ENCODE measurements around the gene ZNF513. TPM values are rescaled to one million over a fixed set of nuclear protein-coding genes. Genes with fewer than 3 reads are reported as not detected.

ZNF513 gene
- total RNA-seq, 1 experiment from 2014 or later = 19.2 TPM

DNA sequence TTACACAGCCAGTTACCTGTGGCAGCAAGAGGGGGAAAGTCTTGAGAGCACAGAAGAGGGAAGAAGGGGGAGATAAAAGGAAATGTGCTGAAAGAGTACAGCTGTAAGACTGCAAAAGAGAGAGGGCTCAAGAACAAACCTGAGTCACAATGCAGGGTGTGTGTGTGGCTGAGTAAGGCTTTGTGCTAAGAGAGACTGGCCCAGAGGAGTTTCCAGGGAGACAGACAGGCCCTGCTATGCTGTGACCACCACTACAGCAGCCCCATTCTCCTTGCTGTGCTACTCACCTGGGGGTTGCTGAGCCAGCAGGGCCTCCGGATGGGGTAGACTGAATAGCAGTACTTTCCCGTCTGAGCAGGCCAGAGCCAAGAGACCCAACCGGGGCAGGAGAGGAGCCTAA, 45.2 kb downstream of the ZNF513 start:
- POLR2A ChIA-PET = no interaction called here
- Histone ChIP-seq H3K4me1 (no peaks in the 10 kb centered on the region), H3K4me3 (ENCODE audit: low read depth, low read length) (no peak overlapping the region), H3K9me3 (no peaks in the 10 kb centered on the region), H3K36me3 (ENCODE audit: control insufficient read depth, insufficient read depth, low read length) (peaks cover 11% of the 10 kb centered on the region), H3K27me3 (replicated peaks; ENCODE audit: control insufficient read depth, insufficient read depth, low read length) (no peaks in the 10 kb centered on the region)
- intact Hi-C loops (cut with micrococcal nuclease; ENCODE audit: unreplicated experiment) = no loop called here
- TF ChIP-seq, protein P1, sequence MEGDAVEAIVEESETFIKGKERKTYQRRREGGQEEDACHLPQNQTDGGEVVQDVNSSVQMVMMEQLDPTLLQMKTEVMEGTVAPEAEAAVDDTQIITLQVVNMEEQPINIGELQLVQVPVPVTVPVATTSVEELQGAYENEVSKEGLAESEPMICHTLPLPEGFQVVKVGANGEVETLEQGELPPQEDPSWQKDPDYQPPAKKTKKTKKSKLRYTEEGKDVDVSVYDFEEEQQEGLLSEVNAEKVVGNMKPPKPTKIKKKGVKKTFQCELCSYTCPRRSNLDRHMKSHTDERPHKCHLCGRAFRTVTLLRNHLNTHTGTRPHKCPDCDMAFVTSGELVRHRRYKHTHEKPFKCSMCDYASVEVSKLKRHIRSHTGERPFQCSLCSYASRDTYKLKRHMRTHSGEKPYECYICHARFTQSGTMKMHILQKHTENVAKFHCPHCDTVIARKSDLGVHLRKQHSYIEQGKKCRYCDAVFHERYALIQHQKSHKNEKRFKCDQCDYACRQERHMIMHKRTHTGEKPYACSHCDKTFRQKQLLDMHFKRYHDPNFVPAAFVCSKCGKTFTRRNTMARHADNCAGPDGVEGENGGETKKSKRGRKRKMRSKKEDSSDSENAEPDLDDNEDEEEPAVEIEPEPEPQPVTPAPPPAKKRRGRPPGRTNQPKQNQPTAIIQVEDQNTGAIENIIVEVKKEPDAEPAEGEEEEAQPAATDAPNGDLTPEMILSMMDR (IDR thresholded peaks at IDR 0.05; ENCODE audit: insufficient read depth in 1 of 2, low read depth in 1 of 2, low read length in 1 of 2, severe bottlenecking in 1 of 2, unreplicated experiment in 1 of 2) = no peak
- Mint-ChIP-seq H3K27me3 (ENCODE audit: insufficient read depth, unreplicated experiment) (no peaks in the 10 kb centered on the region), H3K9me3 (ENCODE audit: unreplicated experiment) (no peaks in the 10 kb centered on the region), H3K36me3 (ENCODE audit: insufficient read depth, unreplicated experiment) (peaks cover 59% of the 10 kb centered on the region), H3K4me1 (ENCODE audit: low read depth, unreplicated experiment) (no peaks in the 10 kb centered on the region), H3K27ac (ENCODE audit: unreplicated experiment) (no peak overlapping the region), H3K4me3 (ENCODE audit: unreplicated experiment) (no peak overlapping the region)
- no TSS peak for BruUV-seq (replicated peaks)
- no peak for DNase-seq
- CTCF ChIA-PET = no interaction called here

Other genes with a start within 250 kb of the ZNF513 start
- gene PREB, start 246.1 kb downstream of the ZNF513 start, total RNA-seq (2022) = 62.5 and 65.3 TPM in 2 replicates
- gene PRR30, start 241.3 kb downstream of the ZNF513 start, total RNA-seq (2022) = not detected in 2 replicates
- gene TCF23, start 231.7 kb downstream of the ZNF513 start, total RNA-seq (2022) = not detected in 2 replicates
- 150 and 157 TPM in 2 replicates for gene ATRAID, start 168.7 kb downstream of the ZNF513 start, total RNA-seq (2022)
- gene SLC5A6, start 168.5 kb downstream of the ZNF513 start, total RNA-seq (2022) = 93.7 and 98.2 TPM in 2 replicates
- 86.4 and 103 TPM in 2 replicates for gene CAD, start 163.4 kb downstream of the ZNF513 start, total RNA-seq (2022)
- gene SLC30A3, start 117.7 kb downstream of the ZNF513 start, total RNA-seq (2022) = 3.9 and 4.3 TPM in 2 replicates
- 0.25 and 0.51 TPM in 2 replicates for gene DNAJC5G, start 105.3 kb downstream of the ZNF513 start, total RNA-seq (2022)
- 0.25 TPM in 1 of 2 replicates, not detected in the other for gene TRIM54, start 98.3 kb downstream of the ZNF513 start, total RNA-seq (2022)
- gene UCN, start 72.3 kb downstream of the ZNF513 start, total RNA-seq (2022) = 0.86 TPM in 1 of 2 replicates, not detected in the other
- 43.4 and 50.6 TPM in 2 replicates for gene MPV17, start 57.6 kb downstream of the ZNF513 start, total RNA-seq (2022)
- 81.0 and 91.4 TPM in 2 replicates for gene GTF3C2, start 24.0 kb downstream of the ZNF513 start, total RNA-seq (2022)
- 79.7 and 91.3 TPM in 2 replicates for gene EIF2B4, start 10.4 kb downstream of the ZNF513 start, total RNA-seq (2022)
- 98.7 and 108 TPM in 2 replicates for gene SNX17, start 10.1 kb downstream of the ZNF513 start, total RNA-seq (2022)
- 140 and 149 TPM in 2 replicates for gene PPM1G, start 28.9 kb upstream of the ZNF513 start, total RNA-seq (2022)
- 148 and 169 TPM in 2 replicates for gene NRBP1, start 47.9 kb upstream of the ZNF513 start, total RNA-seq (2022)
- gene KRTCAP3, start 61.6 kb upstream of the ZNF513 start, total RNA-seq (2022) = 47.8 and 53.9 TPM in 2 replicates
- gene IFT172, start 109.0 kb upstream of the ZNF513 start, total RNA-seq (2022) = 17.2 and 21.9 TPM in 2 replicates
- gene FNDC4, start 114.5 kb upstream of the ZNF513 start, total RNA-seq (2022) = 2.4 and 2.5 TPM in 2 replicates
- 0.65 TPM in 1 of 2 replicates, not detected in the other for gene GCKR, start 116.1 kb upstream of the ZNF513 start, total RNA-seq (2022)
- gene ZNF512, start 202.3 kb upstream of the ZNF513 start, total RNA-seq (2022) = 33.9 and 38.9 TPM in 2 replicates
- 3.9 and 4.7 TPM in 2 replicates for gene CCDC121, start 248.3 kb upstream of the ZNF513 start, total RNA-seq (2022)
- 45.9 and 60.9 TPM in 2 replicates for gene GPN1, start 248.3 kb upstream of the ZNF513 start, total RNA-seq (2022)

Data from Caco-2 (cell line).